HG03469 (cell line): ENCODE results near the gene CCNQ.

Experiments used
- ATAC-seq: cut with Tn5 transposase; IDR thresholded peaks from one replicate; pipeline ENCODE4 v1.9.1; 2021; ENCODE audit warnings: mild to moderate bottlenecking, moderate library complexity, moderate number of reproducible peaks; ENCODE audit not compliant: unreplicated experiment

Gene CCNQ

GRCh38 chrX:153546386-153546785 lies 52.6 kb downstream of the CCNQ start:
- ATAC-seq, result no peak

GRCh38 chrX:153544727-153545126 lies 54.2 kb downstream of the CCNQ start:
- no peak for ATAC-seq

- no peak for ATAC-seq
Observed at GRCh38 chrX:153539979-153540358, 59.0 kb downstream of the CCNQ start.

GRCh38 chrX:153539171-153539978 lies 59.6 kb downstream of the CCNQ start:
- ATAC-seq, result no peak

- no peak for ATAC-seq
Observed at GRCh38 chrX:153538424-153538823, 60.5 kb downstream of the CCNQ start.
